Endothelial cell of umbilical vein (primary cell): Measurements from ENCODE around the gene HS3ST3A1. TPM values are rescaled to one million over a fixed set of nuclear protein-coding genes. Genes with fewer than 3 reads are reported as not detected.

ENCODE experiments used
- BruUV-seq: library from RNA; stranded (reverse); fragments of 400-500 nt; replicated peaks from 2 replicates; lab custom pipeline; 2021; lab: Mats Ljungman, UMichigan
- CTCF ChIA-PET: fragments of 300-600, 350-600 bp; sonication (Branson Sonifier 250); formaldehyde crosslinking; loops from one replicate; lab custom pipeline; 2021; ENCODE audit warnings: antibody characterized with exemption, inconsistent platforms; lab: Charles Lee
- POLR2A ChIA-PET: fragments of 300-600, 350-600 bp; sonication (Branson Sonifier 250); formaldehyde crosslinking; loops from one replicate; lab custom pipeline; 2021; ENCODE audit warnings: antibody characterized with exemption, inconsistent platforms; lab: Charles Lee
- DNase-seq: peaks from one replicate; pipeline ENCODE4 v3.0.0-alpha.2; 2011; ENCODE audit warnings: low read depth, low spot score
- FAIRE-seq: peaks from 2 replicates; lab custom pipeline; 2011; peaks lifted over from hg19 to GRCh38; lab: Jason Lieb, UNC
- H2AFZ ChIP-seq: 2 replicates; pipeline ENCODE4 v1.6.0; 2012; ENCODE audit warnings: low read depth, low read length, control low read depth, inconsistent platforms
- H3K27ac ChIP-seq: 2 replicates; pipeline ENCODE4 v1.5.1; 2011; ENCODE audit warnings: low read depth, mild to moderate bottlenecking, control low read depth, low read length, moderate library complexity; ENCODE audit not compliant: insufficient read depth
- H3K27me3 ChIP-seq, 2 experiments: 2 replicates each; pipeline versions ENCODE4 v1.6.0 to v1.6.1; 2011; ENCODE audit warnings: low read length in 2 of 2, mixed read lengths in 1 of 2; ENCODE audit not compliant: control insufficient read depth in 2 of 2, insufficient read depth in 2 of 2
- H3K36me3 ChIP-seq, 2 experiments: 2 replicates in 1 of 2; 3 replicates in 1 of 2; pipeline ENCODE4 v1.5.1; 2011; ENCODE audit warnings: low read length in 2 of 2, mild to moderate bottlenecking in 1 of 2, moderate library complexity in 1 of 2; ENCODE audit not compliant: control insufficient read depth in 2 of 2, insufficient read depth in 2 of 2; ENCODE audit errors: extremely low read depth in 1 of 2
- H3K4me1 ChIP-seq: 3 replicates; pipeline ENCODE4 v1.5.1; 2011; ENCODE audit warnings: mild to moderate bottlenecking, low read length; ENCODE audit not compliant: control insufficient read depth, insufficient read depth; ENCODE audit errors: extremely low read depth
- H3K4me2 ChIP-seq: 2 replicates; pipeline ENCODE4 v1.6.1; 2011; ENCODE audit warnings: low read length, control low read depth, mixed read lengths; ENCODE audit not compliant: insufficient read depth
- H3K4me3 ChIP-seq, 3 experiments: fragments of 200-600 bp in 1 of 3; sonication (generic), shearing (Covaris generic) in 1 of 3; replicated peaks in 1 of 3; 2 replicates each; pipeline ENCODE4 v1.5.1; 2011 to 2016; ENCODE audit warnings: control low read depth in 3 of 3, low read length in 3 of 3, mild to moderate bottlenecking in 2 of 3, inconsistent platforms in 1 of 3, low read depth in 1 of 3, moderate library complexity in 1 of 3; ENCODE audit not compliant: insufficient read depth in 1 of 3
- H3K79me2 ChIP-seq: 2 replicates; pipeline ENCODE4 v1.6.0; 2012; ENCODE audit warnings: low read length, inconsistent platforms; ENCODE audit not compliant: control insufficient read depth, insufficient read depth
- H3K9ac ChIP-seq: replicated peaks from 2 replicates; pipeline ENCODE3; 2011; ENCODE audit warnings: low read length, control low read depth; ENCODE audit not compliant: insufficient read depth; ENCODE audit errors: extremely low read depth
- H3K9me1 ChIP-seq: replicated peaks from 3 replicates; pipeline ENCODE4 v1.6.0; 2011; ENCODE audit warnings: mild to moderate bottlenecking, low read length; ENCODE audit not compliant: control insufficient read depth, insufficient read depth; ENCODE audit errors: extremely low read depth
- H3K9me3 ChIP-seq: replicated peaks from 2 replicates; pipeline ENCODE4 v1.5.1; 2012; ENCODE audit warnings: low read length, inconsistent platforms; ENCODE audit not compliant: control insufficient read depth, insufficient read depth
- H4K20me1 ChIP-seq: replicated peaks from 2 replicates; pipeline ENCODE3; 2011; ENCODE audit warnings: mild to moderate bottlenecking, low read length; ENCODE audit not compliant: control insufficient read depth, insufficient read depth; ENCODE audit errors: extremely low read depth
- CTCF ChIP-seq, 2 donors: IDR thresholded peaks; 1 replicate in 1 of 2; 2 replicates in 1 of 2; pipeline ENCODE4 v1.5.1; 2011; ENCODE audit warnings: low read length in 2 of 2, mild to moderate bottlenecking in 2 of 2, moderate library complexity in 2 of 2, control low read depth in 1 of 2, inconsistent platforms in 1 of 2, low read depth in 1 of 2; ENCODE audit not compliant: insufficient read depth in 1 of 2; ENCODE audit errors: extremely low read depth in 1 of 2
- EZH2 ChIP-seq: IDR thresholded peaks from 2 replicates; pipeline ENCODE4 v1.6.1; 2012; ENCODE audit warnings: borderline replicate concordance, low read depth, mild to moderate bottlenecking, moderate library complexity, low read length, inconsistent platforms; ENCODE audit not compliant: severe bottlenecking
- FOS ChIP-seq: IDR thresholded peaks from 2 replicates; pipeline ENCODE4 v1.6.1; 2011; ENCODE audit warnings: mild to moderate bottlenecking, low read length, moderate library complexity, borderline replicate concordance; ENCODE audit not compliant: insufficient read depth
- GATA2 ChIP-seq: IDR thresholded peaks from 2 replicates; pipeline ENCODE4 v1.7.0; 2011; ENCODE audit warnings: low read depth, mild to moderate bottlenecking, moderate library complexity, mixed read lengths, low read length; ENCODE audit not compliant: insufficient read length, insufficient read depth
- JUN ChIP-seq: IDR thresholded peaks from 2 replicates; pipeline ENCODE4 v1.6.1; 2011; ENCODE audit warnings: borderline replicate concordance, low read depth; ENCODE audit not compliant: insufficient read length, insufficient read depth
- MAX ChIP-seq: IDR thresholded peaks from 2 replicates; pipeline ENCODE4 v1.6.1; 2011; ENCODE audit not compliant: insufficient read depth, insufficient read length
- MYC ChIP-seq: IDR thresholded peaks from one replicate; pipeline ENCODE4 v1.6.1; 2011; ENCODE audit warnings: mild to moderate bottlenecking, low read depth, low read length
- POLR2A ChIP-seq: IDR thresholded peaks from 2 replicates; pipeline ENCODE4 v1.6.1; 2012; ENCODE audit warnings: low read depth, mild to moderate bottlenecking, control low read depth, low read length
- POLR2AphosphoS5 ChIP-seq: IDR thresholded peaks from 2 replicates; pipeline ENCODE4 v1.6.1; 2012; ENCODE audit warnings: low read depth, mild to moderate bottlenecking, control low read depth, low read length, moderate library complexity; ENCODE audit not compliant: insufficient read depth
- dilution Hi-C: fragments of 300-500 bp; cut with MboI; formaldehyde crosslinking; loops from one replicate; pipeline ENCODE4 v1.15.0; 2019; ENCODE audit warnings: low sequenced_read_pairs; ENCODE audit not compliant: extremely low pct_ligation_motif_present
- intact Hi-C: fragments of 100-400 bp; cut with micrococcal nuclease; formaldehyde crosslinking; loops from one replicate; pipeline ENCODE4 v1.10.0; 2022
- polyA plus RNA-seq, 4 experiments: library from polyadenylated mRNA; depleted of rRNA in 3 of 4; stranded (reverse) in 3 of 4; unstranded in 1 of 4; fragments of >200 nt; gene quantifications; 2 replicates each; pipeline versions ENCODE4 v1.2.1 to v1.2.3, GENCODE V29; 2011 to 2012; ENCODE audit warnings: missing spikeins in 1 of 4
- total RNA-seq: library from RNA; stranded (reverse); gene quantifications from 2 replicates; pipeline ENCODE4 v1.2.3, GENCODE V29; 2021

The HS3ST3A1 gene
- total and polyA plus RNA-seq, 2 donors (not counting 3 experiments of a cell fraction or from before 2014, with no cell fraction given) = not detected

GRCh38 chr17:13490427-13490826 is 111.3 kb downstream of the HS3ST3A1 start:
- H3K79me2 ChIP-seq = no peaks in the 10 kb centered on the region
- H3K27ac ChIP-seq = no peak overlapping the region
- no peaks in the 10 kb centered on the region for H3K36me3 ChIP-seq
- DNase-seq (no peak), FAIRE-seq (no peak)
- ChIA-PET POLR2A (no interaction called here), CTCF (no interaction called here)
- H2AFZ ChIP-seq = no peak overlapping the region
- no peaks in the 10 kb centered on the region for H3K4me1 ChIP-seq
- H3K9ac ChIP-seq = no peak overlapping the region
- H3K9me3 ChIP-seq = peaks cover 5% of the 10 kb centered on the region
- no peaks in the 10 kb centered on the region for H3K27me3 ChIP-seq
- no TSS peak for BruUV-seq
- H4K20me1 ChIP-seq = no peaks in the 10 kb centered on the region
- no peak overlapping the region for H3K4me2 ChIP-seq
- intact Hi-C loops (no loop called here), dilution Hi-C loops (no loop called here)
- H3K9me1 ChIP-seq = no peaks in the 10 kb centered on the region
- no peak overlapping the region for H3K4me3 ChIP-seq
- TF ChIP-seq MAX (no peak), FOS (no peak), CTCF (IDR thresholded peaks at IDR 0.05; ENCODE audit: extremely low read depth in 1 of 2, insufficient read depth in 1 of 2, low read depth in 1 of 2, low read length in 2 of 2) (no peak), JUN (no peak), EZH2 (no peak), MYC (no peak), POLR2AphosphoS5 (no peak), GATA2 (no peak), POLR2A (no peak)
